ENCODE data around the gene CRHBP.
"Not testable (repeated sequence)": the region's sequence is repeated elsewhere in the genome, so short reads cannot be mapped to it uniquely, and the experiment has no call there.

CRHBP gene, protein sequence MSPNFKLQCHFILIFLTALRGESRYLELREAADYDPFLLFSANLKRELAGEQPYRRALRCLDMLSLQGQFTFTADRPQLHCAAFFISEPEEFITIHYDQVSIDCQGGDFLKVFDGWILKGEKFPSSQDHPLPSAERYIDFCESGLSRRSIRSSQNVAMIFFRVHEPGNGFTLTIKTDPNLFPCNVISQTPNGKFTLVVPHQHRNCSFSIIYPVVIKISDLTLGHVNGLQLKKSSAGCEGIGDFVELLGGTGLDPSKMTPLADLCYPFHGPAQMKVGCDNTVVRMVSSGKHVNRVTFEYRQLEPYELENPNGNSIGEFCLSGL

DNA sequence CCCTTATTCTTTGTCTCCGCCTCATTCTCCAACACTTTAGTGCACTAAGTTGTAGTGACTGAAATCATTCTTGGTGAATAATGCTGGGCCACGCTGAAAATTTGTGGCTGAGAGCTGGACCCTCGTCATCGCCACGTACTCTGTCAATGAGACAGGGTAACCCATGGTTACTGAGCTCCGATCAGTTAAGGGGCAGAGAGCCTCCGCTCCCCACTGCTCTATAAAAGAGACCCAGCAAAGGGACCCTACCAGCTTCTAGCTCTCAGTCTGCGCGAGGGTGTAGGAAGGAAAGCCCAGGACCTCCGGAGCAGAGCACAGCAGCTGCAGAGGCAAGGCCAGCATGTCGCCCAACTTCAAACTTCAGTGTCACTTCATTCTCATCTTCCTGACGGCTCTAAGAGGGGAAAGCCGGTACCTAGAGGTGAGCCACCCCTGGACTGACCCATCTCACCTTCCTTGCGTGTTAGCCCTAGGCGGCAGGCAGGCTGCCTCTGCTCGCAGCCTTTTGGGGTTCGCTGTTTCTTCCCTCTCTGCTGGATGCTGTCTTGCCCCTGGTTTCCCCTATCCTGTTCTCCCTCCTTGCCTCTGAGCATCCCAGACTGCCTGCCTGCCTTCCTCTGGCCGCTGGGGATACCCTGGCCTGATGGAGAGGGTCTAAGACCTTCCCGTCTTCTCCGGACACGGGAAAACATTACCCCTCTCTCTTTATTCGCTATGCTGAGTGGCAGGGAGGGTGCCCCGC is at the start of gene CRHBP:
TSS of gene CRHBP (plus strand) at position 251 of the 742 bp plus-strand sequence. CDS start at position 341, 90 bp downstream.
- in situ Hi-C loops (cut with MboI; ENCODE audit: low sequenced_read_pairs) = no loop called here

DNA sequence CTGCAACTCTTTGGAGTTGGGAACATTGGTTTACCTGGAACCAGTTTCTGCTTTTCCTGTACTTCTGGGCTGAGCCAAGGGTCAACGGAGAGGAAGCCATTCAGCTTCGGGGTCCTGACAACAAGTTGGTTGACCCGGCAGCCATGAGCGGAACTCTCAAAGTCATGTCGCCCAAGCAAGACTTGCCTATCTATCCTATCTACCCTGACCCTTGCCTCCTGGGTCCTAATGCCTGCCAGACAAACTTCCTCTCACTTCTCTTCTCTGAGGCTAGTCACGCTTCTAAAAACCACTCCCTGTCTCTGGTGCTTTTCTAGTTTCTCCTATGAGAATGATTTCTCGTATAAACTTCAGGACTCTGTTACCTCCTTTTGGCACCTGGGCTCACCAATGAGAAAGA is 44.7 kb upstream of the CRHBP start:
- in situ Hi-C loops (cut with MboI; ENCODE audit: low sequenced_read_pairs) = no loop called here

DNA sequence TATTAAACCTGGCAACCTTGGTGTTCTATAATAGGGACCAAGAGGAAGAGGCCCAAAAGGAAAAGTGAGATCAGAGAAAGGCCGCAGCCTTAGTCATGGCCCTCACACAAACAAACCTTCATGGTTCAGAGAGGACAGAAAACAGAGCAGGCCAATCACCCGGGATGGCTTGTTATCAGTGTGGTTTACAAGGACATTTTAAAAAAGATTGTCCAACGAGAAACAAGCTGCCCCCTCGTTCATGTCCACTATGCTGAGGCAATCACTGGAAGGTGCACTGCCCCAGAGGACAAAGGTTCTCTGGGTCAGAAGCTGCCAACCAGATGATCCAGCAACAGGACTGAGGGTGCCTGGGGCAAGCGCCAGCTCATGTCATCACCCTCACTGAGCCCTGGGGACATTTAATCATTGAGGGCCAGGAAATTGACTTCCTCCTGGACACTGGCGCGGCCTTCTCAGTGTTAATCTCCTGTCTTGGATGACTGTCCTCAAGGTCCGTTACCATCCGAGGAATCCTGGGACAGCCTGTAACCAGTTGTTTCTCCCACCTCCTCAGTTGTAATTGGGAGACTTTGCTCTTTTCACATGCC is 42.4 kb upstream of the CRHBP start:
- in situ Hi-C loops (cut with MboI; ENCODE audit: low sequenced_read_pairs) = not testable (repeated sequence)

DNA sequence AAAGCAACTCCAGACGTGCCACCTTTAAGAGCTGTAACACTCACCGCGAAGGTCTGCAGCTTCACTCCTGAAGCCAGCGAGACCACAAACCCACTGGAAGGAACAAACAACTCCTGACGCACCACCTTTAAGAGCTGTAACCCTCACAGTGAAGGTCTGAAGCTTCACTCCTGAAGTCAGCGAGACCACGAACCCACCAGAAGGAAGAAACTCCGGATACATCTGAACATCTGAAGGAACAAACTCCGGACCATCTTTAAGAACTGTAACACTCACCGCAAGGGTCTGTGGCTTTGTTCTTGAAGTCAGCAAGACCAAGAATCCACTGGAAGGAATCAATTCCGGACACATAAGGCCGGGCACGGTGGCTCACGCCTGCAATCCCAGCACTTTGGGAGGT is 38.2 kb upstream of the CRHBP start:
- in situ Hi-C loops (cut with MboI; ENCODE audit: low sequenced_read_pairs) = not testable (repeated sequence)

DNA sequence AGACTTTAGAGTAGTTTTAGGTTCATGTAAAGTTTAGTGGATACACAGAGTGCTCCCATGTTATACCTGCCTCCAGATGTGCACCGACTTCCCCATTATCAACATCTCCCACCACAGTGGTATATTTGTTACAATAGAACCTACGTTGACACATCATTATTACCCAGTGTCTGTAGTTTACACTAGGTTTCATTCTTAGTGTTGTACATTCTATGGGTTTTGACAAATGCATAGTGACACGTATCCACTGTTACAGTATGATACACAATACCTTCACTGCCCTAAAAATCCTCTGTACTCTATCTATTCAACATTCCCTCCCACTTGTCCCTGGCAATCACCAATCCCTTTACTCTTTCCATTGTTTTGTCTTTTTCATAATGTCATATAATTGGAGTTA is 34.3 kb upstream of the CRHBP start:
- in situ Hi-C loops (cut with MboI; ENCODE audit: low sequenced_read_pairs) = no loop called here

DNA sequence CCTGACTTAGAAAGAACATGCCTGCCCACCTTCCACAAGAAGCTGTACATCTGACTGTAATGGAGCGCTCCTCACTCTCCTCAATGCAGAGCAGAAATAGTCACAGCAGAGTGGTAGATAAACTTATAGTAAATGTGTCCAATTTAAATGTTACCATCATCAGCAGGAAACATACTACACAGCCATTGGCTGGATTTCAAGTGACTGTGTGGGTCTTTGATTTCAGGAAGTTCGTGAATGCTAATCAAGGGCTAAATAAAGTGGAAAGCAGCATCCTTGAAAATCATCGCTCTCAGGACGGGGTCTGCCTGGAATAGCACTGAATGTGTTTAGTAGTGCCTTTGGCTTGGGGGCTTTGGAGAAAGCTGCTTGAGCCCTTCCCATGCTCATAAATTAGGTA is 32.4 kb upstream of the CRHBP start:
- in situ Hi-C loops (cut with MboI; ENCODE audit: low sequenced_read_pairs) = no loop called here

DNA sequence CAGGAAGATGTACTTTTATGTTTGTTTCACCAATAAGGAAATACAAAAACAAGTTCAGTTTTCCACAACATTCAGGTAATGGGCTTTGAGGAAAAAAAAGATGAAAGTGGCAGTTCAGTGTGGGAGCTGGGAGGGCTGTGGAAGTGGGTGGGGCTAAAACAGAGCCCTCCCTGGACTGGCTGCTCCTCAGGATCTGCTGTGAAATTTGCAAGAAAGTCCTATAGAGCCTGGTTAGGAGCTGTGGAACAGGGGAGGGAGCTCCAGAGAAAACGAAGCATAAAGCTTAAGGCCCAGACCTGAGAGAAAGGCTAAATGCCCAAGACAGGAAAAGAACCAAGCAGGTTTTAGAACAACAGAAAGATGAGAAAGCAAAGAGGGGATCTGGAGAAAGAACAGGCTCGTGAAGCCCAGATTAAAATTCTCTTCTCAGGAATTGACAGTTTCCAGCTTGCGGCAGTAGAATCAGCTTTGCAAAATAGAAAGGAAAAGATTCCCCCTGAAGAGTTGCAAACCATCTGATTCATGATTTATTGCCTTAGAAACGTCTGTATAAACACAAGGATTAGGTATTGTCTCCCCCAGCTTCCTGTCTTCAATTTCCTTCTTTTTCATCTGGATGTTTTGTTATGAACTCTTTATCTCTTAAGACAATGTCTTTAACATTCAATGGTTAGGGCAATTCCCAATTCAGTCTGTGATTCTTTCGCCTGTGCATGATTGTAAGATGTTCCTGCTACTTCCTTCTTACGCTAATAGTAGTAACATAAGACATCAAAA is 26.3 kb upstream of the CRHBP start:
- in situ Hi-C loops (cut with MboI; ENCODE audit: low sequenced_read_pairs) = no loop called here

DNA sequence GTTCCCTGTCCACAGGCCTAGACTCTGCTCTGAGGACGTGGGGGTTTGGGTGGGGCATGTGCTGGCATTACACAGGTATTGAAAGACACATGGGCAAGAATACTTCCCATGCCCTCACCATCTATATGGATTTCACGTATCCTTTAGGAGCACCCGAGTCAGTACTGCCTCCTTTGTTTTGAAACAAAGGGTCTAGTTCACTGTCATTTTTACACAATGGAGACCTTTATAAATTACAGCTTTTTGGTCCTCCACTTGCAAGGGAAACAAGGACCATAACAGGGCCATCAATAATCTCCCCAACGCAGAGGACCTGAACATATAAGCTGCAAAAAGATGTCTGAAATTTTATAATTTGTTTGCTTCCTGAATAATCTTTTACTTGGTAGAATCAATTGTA is 24.9 kb upstream of the CRHBP start:
- in situ Hi-C loops (cut with MboI; ENCODE audit: low sequenced_read_pairs) = no loop called here

DNA sequence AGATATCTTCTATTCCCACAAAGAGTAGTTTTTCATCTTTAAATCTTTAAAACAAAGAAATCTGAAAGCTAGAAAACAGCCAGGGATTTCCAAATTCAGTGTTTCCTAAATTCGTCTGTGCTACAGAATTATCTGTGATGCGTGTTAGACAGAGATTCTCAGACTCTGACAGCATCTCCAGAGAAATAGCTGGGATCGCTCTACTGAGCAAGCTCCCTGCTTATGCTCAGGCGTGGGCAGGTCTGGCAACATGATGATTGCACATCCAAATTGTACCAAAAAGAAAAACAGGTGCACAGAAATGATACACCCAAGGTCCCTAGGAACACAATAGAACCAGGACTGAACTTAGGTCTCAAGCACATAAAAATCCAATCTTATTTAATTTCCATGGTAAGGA is 22.8 kb upstream of the CRHBP start:
- in situ Hi-C loops (cut with MboI; ENCODE audit: low sequenced_read_pairs) = no loop called here

DNA sequence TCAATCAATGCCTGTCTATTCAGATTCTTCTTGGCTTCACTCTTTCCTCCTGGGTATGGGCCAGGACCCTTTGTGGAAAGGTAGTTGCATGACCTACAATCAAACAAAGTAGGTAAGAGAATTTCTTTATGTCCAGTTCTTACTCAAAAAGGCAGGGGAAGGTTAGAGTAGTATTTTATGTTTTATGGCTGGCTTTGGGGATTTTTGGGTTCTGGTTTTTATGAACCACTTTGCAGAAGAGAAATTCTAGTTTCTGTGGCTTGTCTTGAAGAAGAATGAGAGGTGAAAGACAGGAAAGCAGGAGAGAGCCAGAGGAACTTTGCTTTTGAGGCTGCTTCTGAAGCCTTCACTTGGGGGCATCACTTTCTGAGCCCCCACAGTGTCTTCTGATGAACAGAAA is 14.7 kb upstream of the CRHBP start:
- in situ Hi-C loops (cut with MboI; ENCODE audit: low sequenced_read_pairs) = no loop called here

DNA sequence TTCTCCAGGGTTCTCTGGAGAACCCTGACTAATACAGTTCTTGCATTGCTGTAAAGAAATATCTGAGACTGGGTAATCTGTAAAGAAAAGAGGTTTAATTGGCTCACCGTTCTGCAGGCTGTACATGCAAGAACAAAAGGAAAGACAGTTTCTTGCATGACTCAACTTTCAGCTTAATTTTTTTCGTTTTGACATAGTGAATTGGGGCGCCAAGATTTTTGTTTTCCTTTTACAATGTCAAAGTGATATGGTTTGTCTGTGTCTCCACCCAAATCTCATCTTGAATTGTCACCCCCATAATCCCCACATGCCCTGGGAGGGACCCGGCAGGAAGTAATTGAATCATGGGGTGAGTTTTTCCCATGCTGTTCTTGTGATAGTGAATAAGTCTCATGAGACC is 11.8 kb upstream of the CRHBP start:
- in situ Hi-C loops (cut with MboI; ENCODE audit: low sequenced_read_pairs) = no loop called here

DNA sequence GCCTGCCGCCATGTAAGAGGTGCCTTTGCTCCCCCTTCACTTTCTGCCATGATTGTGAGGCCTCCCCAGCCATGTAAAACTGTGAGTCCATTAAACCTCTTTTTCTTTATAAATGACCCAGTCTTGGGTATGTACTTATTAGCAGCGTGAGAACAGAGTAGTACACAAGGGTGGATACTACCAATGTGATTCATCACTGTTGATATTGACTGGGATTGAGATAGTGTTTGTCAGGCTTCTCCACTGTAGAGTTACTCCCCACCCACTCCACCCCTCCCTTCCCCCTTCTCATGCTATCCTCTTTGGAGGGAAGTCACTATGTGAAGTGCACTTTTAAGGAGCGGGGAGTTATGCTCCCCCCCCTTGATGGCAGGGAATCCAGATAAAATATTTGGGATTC is 11.4 kb upstream of the CRHBP start:
- in situ Hi-C loops (cut with MboI; ENCODE audit: low sequenced_read_pairs) = no loop called here

DNA sequence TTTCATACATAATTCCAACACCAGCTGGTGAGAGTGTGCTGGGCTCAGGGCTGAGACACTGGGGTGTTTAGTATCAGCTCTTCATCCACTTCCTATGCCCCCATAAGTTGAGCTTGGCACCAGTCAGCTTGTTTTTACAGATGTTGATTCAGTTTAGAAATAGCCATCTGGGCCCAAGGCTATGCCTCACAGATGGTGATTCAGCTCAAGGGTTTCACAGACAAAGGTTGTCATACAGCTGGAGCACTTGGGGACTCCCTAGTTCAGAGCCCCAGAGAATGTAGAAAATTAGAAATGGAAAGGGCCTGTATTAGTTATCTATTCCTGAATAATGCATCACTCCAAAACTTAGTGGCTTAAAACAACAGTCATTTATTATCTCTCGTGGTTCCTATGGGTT is 10.3 kb upstream of the CRHBP start:
- in situ Hi-C loops (cut with MboI; ENCODE audit: low sequenced_read_pairs) = no loop called here

DNA sequence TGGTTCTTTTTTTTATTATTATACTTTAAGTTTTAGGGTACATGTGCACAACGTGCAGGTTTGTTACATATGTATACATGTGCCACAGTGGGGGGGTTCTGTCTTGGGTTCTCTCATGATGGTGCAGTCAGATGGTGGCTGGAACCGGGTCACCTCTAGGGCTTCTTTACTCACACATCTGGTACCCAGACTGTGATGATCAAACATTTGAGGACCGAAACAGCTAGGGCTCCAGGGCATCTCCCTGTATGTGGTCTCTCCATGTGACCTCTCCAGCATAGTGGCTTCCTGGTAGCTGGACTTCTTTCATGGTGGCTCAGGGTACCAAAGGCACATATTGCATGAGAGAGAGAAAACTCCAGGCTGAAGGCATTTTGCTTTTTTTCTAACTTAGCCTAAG is 9.8 kb upstream of the CRHBP start:
- in situ Hi-C loops (cut with MboI; ENCODE audit: low sequenced_read_pairs) = no loop called here

DNA sequence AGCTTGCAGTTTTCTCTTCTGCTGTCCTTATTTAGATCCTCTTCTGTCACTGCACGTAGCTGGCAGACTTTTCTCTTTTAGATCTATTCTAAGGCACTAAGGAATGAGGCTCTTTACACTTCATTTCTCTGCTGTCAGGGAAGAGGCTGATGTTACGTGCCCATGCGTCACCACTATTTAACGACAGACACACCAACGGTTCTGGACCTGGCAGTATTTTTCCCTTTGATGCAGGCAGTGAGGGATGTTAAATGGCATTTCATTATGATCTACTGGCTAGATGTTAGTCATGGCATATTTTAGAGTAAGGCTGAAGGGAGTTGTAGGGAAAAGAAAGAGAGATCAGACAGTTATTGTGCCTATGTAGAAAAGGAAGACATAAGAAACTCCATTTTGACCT is 8.2 kb upstream of the CRHBP start:
- in situ Hi-C loops (cut with MboI; ENCODE audit: low sequenced_read_pairs) = no loop called here

DNA sequence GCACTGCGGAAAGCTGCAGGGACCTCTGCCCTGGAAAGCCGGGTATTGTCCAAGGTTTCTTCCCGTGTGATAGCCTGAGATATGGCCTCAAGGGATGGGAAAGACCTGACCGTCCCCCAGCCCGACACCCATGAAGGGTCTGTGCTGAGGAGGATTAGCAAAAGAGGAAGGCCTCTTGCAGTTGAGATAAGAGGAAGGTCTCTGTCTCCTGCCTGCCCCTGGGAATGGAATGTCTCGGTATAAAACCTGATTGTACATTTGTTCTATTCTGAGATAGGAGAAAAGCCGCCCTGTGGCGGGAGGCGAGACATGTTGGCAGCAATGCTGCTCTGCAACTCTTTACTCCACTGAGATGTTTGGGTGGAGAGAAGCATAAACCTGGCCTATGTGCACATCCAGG is 7.6 kb upstream of the CRHBP start:
- in situ Hi-C loops (cut with MboI; ENCODE audit: low sequenced_read_pairs) = not testable (repeated sequence)

DNA sequence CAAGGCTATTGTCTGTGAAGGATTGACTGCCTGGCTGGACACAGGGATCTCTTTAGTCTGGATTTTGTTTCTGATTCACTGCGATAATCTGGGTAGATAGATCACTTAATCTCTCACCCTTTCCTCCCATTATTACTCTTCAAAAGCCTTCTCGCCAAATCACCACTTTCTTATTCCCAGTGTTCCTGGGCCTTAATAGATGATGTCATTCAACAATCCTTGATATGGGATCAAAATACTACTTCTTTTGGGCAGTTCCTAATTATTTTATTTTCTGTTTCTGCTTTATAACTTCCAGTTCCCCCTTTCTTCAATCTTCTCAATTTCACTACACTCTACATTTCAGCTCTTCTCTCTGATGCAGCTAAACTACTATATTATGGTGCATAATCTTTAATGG is 6.8 kb upstream of the CRHBP start:
- in situ Hi-C loops (cut with MboI; ENCODE audit: low sequenced_read_pairs) = no loop called here

DNA sequence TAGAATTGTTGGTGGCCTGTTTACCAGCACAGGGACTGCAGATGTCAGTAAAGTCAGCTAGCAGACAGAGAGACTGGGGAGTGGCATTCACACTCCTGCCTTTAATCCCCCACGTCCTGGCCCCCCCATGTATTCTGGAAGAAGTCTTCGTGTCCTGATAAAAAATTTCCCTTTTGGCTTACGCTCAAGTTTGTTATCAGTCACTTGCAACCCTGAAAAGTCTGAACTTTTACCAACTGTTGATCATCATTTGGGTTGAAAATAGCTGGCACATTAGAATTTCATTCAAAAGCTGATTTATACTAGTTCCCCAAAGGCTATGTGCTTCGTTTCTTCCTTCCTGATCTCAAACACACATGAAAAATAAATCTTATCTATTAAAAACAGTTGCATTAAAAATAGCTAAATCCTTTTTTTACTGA is 5.8 kb upstream of the CRHBP start:
- in situ Hi-C loops (cut with MboI; ENCODE audit: low sequenced_read_pairs) = no loop called here

DNA sequence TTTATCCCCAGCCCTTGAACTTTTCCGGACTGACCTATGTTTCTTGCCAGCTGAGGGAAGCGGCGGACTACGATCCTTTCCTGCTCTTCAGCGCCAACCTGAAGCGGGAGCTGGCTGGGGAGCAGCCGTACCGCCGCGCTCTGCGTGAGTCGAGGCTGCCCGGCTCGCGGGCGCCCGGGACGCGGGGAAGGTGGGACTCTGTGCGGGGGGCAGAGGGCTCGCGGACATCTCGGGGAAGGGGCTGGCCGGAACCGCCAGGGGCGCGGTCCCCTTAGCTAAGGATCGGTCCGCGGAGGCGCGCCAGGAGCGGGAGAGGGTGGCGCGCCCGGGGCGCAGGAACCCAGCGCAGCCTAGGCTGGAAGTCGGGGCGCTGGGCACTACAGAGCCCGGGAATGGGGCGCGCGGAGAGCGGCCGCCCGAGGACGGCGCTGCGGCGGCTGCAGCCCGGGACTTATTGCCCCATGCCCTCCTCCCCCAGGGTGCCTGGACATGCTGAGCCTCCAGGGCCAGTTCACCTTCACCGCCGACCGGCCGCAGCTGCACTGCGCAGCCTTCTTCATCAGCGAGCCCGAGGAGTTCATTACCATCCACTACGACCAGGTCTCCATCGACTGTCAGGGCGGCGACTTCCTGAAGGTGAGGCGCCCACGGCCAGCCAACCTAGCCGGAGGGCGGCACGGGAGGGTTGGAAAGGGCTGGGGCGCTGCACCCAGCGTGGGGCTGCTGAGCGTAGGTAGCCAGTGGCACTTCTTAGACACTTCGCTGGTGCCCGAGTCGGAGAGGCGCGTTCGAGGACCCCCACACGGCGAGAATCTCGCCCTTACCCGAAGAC is 922 bp downstream of the CRHBP start:
- in situ Hi-C loops (cut with MboI; ENCODE audit: low sequenced_read_pairs) = no loop called here

DNA sequence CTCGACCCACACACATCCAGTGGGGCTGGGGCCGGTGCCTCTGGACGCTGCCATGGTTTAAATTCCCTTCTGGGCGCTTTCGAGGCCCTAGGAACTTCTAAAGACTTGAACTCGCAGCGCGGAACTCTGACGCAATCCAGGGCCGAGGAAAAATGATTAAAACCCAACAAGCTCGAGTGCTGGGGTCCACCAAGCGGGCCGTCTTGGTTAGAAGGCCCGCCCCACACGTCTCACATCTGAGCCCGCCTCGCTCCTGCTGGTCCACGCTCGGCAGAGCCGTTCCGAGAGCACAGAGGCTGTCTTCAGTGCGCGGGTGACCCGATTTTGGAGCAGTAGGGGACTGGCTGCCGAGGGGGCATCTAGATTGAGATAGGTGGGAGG is 1.5 kb downstream of the CRHBP start:
- in situ Hi-C loops (cut with MboI; ENCODE audit: low sequenced_read_pairs) = no loop called here

DNA sequence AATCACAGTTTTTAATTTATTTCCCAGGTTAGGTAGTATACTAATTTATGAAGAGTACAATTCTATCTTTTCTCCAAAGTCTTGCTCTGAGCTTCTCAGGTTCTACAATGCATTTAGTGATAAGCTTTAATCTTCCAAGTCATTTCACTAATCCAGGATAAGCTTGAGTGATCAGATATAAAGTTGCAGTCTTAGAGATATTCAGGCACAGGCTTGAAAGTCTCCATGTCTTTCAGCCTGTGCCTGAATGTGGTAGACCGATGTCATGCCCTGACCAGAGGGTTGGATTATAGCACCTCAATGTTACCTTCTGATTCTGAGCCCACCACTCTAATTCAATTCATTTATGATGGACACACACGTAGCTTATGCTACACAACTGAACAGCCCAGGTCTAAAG is 3.2 kb downstream of the CRHBP start:
- in situ Hi-C loops (cut with MboI; ENCODE audit: low sequenced_read_pairs) = no loop called here
